ENCODE data around the gene WWC1. TPM values are rescaled to one million over a fixed set of nuclear protein-coding genes. Genes with fewer than 3 reads are reported as not detected.

The WWC1 gene
- total RNA-seq, 1 experiment from 2014 or later: 190 TPM

- CTCF ChIA-PET: no interaction called here
- no TSS peak for BruUV-seq (replicated peaks)
- Mint-ChIP-seq H3K36me3 (ENCODE audit: insufficient read depth, unreplicated experiment) (peaks cover 75% of the 10 kb centered on the region), H3K27ac (ENCODE audit: unreplicated experiment) (peak overlapping the region; percentile 34), H3K9me3 (ENCODE audit: low read depth, unreplicated experiment) (no peaks in the 10 kb centered on the region), H3K4me1 (ENCODE audit: low read depth, unreplicated experiment) (no peaks in the 10 kb centered on the region), H3K4me3 (ENCODE audit: low read depth, unreplicated experiment) (no peak overlapping the region), H3K27me3 (ENCODE audit: unreplicated experiment) (no peaks in the 10 kb centered on the region)
- no peak for TF ChIP-seq CTCF (IDR thresholded peaks at IDR 0.05; ENCODE audit: unreplicated experiment)
- DNase-seq: no peak
- intact Hi-C loops (cut with micrococcal nuclease; ENCODE audit: unreplicated experiment): no loop called here
These were observed 152.7 kb downstream of the WWC1 start for GRCh38 chr5:168443950-168444700.

- TF ChIP-seq CTCF (IDR thresholded peaks at IDR 0.05; ENCODE audit: unreplicated experiment): no peak
- Mint-ChIP-seq H3K36me3 (ENCODE audit: insufficient read depth, unreplicated experiment) (peaks cover 85% of the 10 kb centered on the region), H3K27ac (ENCODE audit: unreplicated experiment) (peak overlapping the region; percentile 22), H3K9me3 (ENCODE audit: low read depth, unreplicated experiment) (no peaks in the 10 kb centered on the region), H3K4me1 (ENCODE audit: low read depth, unreplicated experiment) (no peaks in the 10 kb centered on the region), H3K27me3 (ENCODE audit: unreplicated experiment) (no peaks in the 10 kb centered on the region), H3K4me3 (ENCODE audit: low read depth, unreplicated experiment) (no peak overlapping the region)
- CTCF ChIA-PET: no interaction called here
- DNase-seq: no peak
- intact Hi-C loops (cut with micrococcal nuclease; ENCODE audit: unreplicated experiment): no loop called here
- BruUV-seq (replicated peaks): no TSS peak
These were observed 155.7 kb downstream of the WWC1 start for GRCh38 chr5:168446983-168447619.

- no peaks in the 10 kb centered on the region for H3K9me3 Mint-ChIP-seq (ENCODE audit: low read depth, unreplicated experiment)
- peak overlapping the region; percentile 22 for H3K27ac Mint-ChIP-seq (ENCODE audit: unreplicated experiment)
- intact Hi-C loops (cut with micrococcal nuclease; ENCODE audit: unreplicated experiment): no loop called here
- peaks cover 85% of the 10 kb centered on the region for H3K36me3 Mint-ChIP-seq (ENCODE audit: insufficient read depth, unreplicated experiment)
- CTCF ChIA-PET: no interaction called here
- no peak for TF ChIP-seq CTCF (IDR thresholded peaks at IDR 0.05; ENCODE audit: unreplicated experiment)
- no peaks in the 10 kb centered on the region for H3K4me1 Mint-ChIP-seq (ENCODE audit: low read depth, unreplicated experiment)
- no TSS peak for BruUV-seq (replicated peaks)
- no peak for DNase-seq
- H3K27me3 Mint-ChIP-seq (ENCODE audit: unreplicated experiment): no peaks in the 10 kb centered on the region
- no peak overlapping the region for H3K4me3 Mint-ChIP-seq (ENCODE audit: low read depth, unreplicated experiment)
These were observed 156.4 kb downstream of the WWC1 start for GRCh38 chr5:168447808-168448207.

- no TSS peak for BruUV-seq (replicated peaks)
- CTCF ChIA-PET: interaction anchor here (0.6 to 0.7 kb wide), 2 partner anchors 124 to 310 kb away, joined by 3 read pairs; no protein-coding TSS in a partner anchor
- H3K27me3 Mint-ChIP-seq (ENCODE audit: unreplicated experiment): no peaks in the 10 kb centered on the region
- intact Hi-C loops (cut with micrococcal nuclease; ENCODE audit: unreplicated experiment): no loop called here
- peaks cover 82% of the 10 kb centered on the region for H3K36me3 Mint-ChIP-seq (ENCODE audit: insufficient read depth, unreplicated experiment)
- H3K4me1 Mint-ChIP-seq (ENCODE audit: low read depth, unreplicated experiment): no peaks in the 10 kb centered on the region
- no peak for DNase-seq
- no peaks in the 10 kb centered on the region for H3K9me3 Mint-ChIP-seq (ENCODE audit: low read depth, unreplicated experiment)
- H3K27ac Mint-ChIP-seq (ENCODE audit: unreplicated experiment): no peak overlapping the region
- H3K4me3 Mint-ChIP-seq (ENCODE audit: low read depth, unreplicated experiment): no peak overlapping the region
- no peak for TF ChIP-seq CTCF (IDR thresholded peaks at IDR 0.05; ENCODE audit: unreplicated experiment)
These were observed 157.7 kb downstream of the WWC1 start for GRCh38 chr5:168449166-168449565.

Data from Calu3 (cell line).